ENCODE results near the gene BICDL2.

BICDL2 gene

GRCh38 chr16:3026609-3027488 lies 9.9 kb downstream of the BICDL2 start:
- in situ Hi-C loops (cut with HindIII; ENCODE audit: low sequenced_read_pairs): no loop called here

DNA sequence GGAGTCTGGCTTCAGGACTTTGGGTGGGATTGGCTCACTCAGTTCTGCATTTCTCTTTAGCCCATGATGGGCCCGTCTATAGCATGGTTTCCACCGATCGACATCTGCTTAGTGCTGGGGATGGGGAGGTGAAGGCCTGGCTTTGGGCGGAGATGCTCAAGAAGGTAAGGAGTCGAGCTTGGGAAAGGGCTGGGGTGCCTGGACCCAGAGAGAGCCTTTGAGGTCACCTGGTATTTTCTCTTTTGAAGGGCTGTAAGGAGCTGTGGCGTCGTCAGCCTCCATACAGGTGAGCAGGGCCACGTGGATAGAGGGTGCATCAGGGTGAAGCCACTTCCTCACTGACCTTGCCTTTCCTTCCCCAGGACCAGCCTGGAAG lies 10.8 kb downstream of the BICDL2 start:
- in situ Hi-C loops (cut with HindIII; ENCODE audit: low sequenced_read_pairs): no loop called here

- in situ Hi-C loops (cut with HindIII; ENCODE audit: low sequenced_read_pairs): no loop called here
These were observed 11.4 kb downstream of the BICDL2 start for GRCh38 chr16:3025032-3026002.

DNA sequence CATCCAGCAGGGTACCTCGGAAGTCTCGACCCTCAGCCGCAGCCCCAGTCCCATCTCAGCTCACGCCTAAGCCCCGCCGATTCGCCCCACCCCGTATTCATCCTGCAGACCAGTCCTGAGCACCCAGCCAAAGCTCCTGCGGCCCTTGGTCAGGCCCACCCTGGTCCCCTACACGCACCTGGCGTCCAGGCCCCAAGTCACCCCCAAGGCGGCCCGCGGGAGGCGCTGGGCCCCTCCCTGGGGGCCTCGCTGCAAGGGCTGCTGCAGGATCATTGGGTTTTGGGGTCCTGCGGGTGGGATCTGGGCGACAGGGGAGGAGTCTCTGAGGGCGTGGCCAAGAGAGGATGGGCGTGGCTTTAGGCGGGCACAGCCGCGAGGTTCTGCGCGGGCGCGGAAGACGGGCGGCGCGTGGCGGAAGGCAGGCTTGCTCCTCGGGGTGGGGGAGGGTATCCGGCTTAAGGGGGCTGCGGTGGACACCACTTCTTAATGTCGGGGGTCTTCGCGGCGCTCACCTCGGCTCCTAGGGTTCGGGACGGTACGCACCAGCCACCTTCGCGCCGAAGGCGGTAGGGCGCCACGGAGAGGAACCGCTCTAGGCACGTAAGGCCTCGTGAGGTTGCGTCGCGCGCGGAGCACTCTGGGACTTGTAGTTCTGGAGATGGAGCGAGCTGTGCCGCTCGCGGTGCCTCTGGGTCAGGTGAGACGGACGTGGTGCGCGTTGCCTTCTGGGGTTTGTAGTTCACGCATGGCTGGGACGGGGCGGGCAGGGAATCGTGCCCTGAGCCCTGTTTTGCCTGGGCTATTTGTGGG lies 12.9 kb downstream of the BICDL2 start, which contains the start of the genes HCFC1R1 and THOC6:
TSS of gene HCFC1R1 (minus strand) at position 274 of the 810 bp plus-strand sequence. CDS start at position 273, 1 bp downstream.
TSS of gene THOC6 (plus strand) at position 367 of the 810 bp plus-strand sequence. CDS start at position 659, 292 bp downstream.
- in situ Hi-C loops (cut with HindIII; ENCODE audit: low sequenced_read_pairs): no loop called here

GRCh38 chr16:3023415-3023668 lies 13.4 kb downstream of the BICDL2 start:
- in situ Hi-C loops (cut with HindIII; ENCODE audit: low sequenced_read_pairs): no loop called here

DNA sequence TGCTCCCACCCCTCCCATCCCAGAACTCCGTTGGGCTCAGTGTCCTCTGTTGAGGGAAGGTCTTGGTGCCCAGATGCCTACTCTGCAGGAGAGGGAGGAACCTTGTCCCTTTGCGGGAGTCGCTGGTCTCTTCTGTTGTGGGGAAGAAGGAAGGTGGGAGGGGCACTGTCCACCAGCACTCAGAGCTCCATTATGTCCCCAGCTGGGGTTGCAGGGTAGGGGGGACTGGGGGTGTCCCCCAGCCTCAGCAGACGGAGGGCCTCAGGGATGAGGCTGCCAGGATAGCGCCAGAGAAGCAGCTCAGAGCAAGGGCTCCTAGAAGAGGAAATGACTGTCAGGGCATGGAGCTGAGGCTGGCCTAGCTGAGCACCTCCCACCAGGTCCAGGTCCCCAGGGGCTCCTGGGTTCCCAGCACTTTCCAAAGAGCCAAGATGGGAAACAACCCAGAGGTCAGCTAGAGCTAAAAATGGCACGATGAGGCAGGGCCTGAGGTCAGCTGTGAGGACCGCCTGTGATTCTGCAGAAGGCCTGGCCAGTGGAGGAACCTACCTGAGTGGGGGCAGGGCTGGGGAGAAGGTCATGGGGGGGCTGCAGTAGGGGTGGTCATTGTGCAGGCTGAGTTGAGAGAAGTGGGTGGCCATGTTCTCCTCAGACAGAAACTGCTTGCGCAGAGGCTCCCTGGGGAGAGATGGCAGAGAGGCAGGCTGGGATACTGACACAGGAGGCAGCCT lies 13.9 kb downstream of the BICDL2 start:
- in situ Hi-C loops (cut with HindIII; ENCODE audit: low sequenced_read_pairs): no loop called here

DNA sequence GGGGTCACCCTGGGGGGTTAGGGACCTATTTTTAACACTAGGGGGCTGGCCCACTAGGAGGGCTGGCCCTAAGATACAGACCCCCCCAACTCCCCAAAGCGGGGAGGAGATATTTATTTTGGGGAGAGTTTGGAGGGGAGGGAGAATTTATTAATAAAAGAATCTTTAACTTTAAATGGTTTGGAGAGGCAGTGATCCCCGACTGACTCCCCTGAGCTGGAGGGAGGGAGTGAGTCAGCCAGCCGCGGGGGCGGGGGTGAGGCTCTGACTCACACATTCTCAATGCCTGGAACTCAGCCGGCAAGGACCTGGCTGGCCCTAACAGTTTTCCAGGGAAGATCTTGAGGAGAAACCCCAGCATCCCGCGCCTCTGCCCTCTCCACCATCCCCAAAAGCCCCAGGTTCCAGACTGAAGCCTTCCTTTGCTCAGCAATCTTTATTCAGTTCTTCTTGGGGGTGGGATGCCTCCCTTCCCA lies 14.5 kb downstream of the BICDL2 start:
- in situ Hi-C loops (cut with HindIII; ENCODE audit: low sequenced_read_pairs): no loop called here

DNA sequence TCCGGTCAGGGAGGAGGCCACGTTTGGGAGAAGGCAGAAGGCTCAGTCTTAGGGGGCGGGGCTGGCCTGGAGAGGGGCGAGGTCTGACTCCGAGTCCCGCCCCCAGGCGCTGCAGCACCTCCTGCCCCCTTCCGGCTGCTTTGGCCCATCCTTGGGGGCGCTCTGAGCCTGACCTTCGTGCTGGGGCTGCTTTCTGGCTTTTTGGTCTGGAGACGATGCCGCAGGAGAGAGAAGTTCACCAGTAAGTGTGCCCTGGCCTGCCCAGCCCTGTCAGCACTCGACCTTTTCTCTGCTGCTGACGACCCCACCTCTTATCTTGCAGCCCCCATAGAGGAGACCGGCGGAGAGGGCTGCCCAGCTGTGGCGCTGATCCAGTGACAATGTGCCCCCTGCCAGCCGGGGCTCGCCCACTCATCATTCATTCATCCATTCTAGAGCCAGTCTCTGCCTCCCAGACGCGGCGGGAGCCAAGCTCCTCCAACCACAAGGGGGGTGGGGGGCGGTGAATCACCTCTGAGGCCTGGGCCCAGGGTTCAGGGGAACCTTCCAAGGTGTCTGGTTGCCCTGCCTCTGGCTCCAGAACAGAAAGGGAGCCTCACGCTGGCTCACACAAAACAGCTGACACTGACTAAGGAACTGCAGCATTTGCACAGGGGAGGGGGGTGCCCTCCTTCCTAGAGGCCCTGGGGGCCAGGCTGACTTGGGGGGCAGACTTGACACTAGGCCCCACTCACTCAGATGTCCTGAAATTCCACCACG lies 15.1 kb downstream of the BICDL2 start:
- in situ Hi-C loops (cut with HindIII; ENCODE audit: low sequenced_read_pairs): no loop called here

GRCh38 chr16:3020604-3021448 lies 15.9 kb downstream of the BICDL2 start:
- in situ Hi-C loops (cut with HindIII; ENCODE audit: low sequenced_read_pairs): no loop called here

DNA sequence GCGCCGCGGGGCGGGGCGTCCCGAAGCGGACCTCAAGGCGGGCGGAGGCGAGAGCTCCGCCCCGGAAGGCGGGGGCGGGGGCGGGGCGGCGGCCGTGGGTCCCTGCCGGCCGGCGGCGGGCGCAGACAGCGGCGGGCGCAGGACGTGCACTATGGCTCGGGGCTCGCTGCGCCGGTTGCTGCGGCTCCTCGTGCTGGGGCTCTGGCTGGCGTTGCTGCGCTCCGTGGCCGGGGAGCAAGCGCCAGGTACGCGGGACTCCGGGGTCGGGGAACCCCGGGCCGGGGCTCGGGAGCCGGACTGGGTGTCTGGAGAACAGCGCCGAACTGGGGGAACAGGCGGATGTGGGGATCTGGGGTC lies 16.5 kb downstream of the BICDL2 start, which contains the start of gene TNFRSF12A:
TSS of gene TNFRSF12A (plus strand) at position 122 of the 357 bp plus-strand sequence. CDS start at position 152, 30 bp downstream.
- in situ Hi-C loops (cut with HindIII; ENCODE audit: low sequenced_read_pairs): no loop called here

- in situ Hi-C loops (cut with HindIII; ENCODE audit: low sequenced_read_pairs): no loop called here
These were observed 17.0 kb downstream of the BICDL2 start for GRCh38 chr16:3019594-3020246.

DNA sequence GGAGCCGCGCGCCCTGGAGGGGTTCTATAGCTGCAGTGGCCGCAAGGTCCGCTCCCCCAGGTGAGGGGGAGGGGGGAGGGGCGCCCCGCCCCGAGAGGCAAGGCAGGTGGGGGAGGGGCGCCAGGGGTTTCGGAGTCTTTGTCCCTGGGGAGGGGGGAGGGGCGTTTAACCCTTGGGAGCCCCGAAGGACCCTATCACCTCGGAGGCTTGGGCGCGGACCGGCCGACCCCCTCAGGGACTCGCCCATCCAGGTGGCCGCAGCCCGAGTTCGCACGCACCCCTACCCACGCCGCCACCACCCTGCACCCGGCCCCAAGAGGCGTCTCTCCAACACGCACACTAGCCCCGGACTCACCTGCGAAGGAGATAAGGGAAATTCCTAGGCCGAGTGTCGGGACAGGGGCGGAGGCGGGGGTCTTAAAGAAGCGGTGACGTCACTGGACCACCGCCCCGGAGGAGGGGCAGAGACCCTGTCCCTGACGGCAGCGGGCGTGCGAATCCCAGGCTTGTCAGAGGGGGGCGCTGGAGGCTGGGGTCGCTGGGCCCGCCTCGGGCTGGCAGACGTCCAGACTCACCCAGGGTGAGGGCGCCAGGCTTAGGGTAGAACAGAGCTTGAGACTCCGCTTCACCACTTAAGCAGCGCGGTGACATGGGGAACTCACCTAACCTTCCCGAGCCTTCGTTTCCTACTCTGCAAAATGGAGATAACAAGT lies 18.8 kb downstream of the BICDL2 start, which contains the start of gene CLDN6:
TSS of gene CLDN6 (minus strand) at position 390 of the 713 bp plus-strand sequence. CDS start 2,162 bp downstream, outside the sequence.
- in situ Hi-C loops (cut with HindIII; ENCODE audit: low sequenced_read_pairs): no loop called here

DNA sequence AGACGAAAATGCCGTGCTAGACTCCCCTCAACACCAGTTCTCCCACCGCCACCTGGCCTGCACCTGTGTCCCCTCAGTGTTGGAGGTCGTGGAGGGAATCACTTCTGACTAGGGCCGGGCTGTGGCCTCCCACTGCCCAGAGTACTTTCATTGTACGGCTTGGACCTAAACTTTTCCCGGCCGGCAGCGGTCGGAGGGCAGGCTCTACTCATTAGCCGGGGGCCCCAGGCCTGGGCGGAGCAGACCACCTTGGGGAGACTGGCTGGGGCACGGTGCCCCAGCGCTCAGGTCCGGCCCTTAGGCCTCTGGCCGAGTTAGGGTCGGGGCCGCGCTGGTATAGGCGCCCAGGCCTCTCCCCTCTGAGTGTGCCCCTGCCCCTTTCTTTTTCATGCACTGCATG lies 19.4 kb downstream of the BICDL2 start:
- in situ Hi-C loops (cut with HindIII; ENCODE audit: low sequenced_read_pairs): no loop called here

- in situ Hi-C loops (cut with HindIII; ENCODE audit: low sequenced_read_pairs): no loop called here
These were observed 20.8 kb downstream of the BICDL2 start for GRCh38 chr16:3015865-3016521.

DNA sequence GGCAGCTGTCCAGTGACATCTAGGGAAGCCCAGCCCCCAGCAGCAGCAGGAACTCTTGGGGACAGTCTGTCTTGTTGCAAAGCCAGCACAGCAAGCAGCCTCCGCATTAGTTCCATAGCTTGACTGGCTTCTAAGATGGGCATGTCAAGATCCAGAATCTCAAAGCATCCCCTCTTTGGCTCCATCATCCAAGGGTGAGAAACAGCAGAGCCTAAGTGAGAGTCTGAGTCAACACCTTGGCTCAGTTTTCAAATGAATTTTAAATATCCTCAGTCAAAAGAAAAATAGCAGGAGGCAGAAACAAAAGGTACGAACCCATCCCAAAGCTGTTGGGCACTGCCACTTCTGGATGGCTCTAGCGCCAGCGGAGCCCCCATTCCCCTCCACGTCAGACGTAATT lies 21.8 kb downstream of the BICDL2 start:
- in situ Hi-C loops (cut with HindIII; ENCODE audit: low sequenced_read_pairs): no loop called here

DNA sequence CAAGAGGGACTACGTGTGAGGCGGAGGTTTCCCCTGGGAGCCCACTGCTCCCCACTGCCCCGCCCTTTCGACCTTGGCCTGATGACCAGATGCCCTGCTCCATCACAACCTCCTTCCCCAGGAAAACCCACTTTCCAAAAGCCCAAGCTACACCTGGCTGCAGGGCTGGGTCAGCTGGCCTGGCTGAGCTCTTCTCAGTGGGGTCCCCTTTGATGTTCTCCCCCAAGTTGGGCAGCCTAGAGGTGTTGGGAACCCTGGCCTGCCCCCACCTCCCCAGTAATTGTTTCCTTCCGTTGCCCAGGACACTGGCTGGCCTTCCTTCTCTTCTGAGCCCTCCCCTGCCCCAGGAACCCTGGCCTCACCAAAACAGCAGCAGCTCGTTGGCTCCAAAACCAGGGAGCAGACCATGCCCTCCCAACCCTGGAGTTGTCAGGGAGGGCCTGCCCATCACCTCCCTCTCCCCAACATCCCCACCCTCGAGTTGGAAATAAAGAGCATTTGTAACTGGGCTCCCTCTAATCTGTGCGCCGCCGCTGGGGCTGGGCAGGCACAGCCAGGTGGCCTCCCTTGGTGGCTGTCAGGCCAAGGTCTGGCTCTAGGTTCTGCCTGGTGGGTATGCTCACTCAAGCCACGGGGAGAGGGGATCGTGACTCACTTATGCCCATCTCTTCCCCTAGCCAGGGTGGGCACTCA lies 22.6 kb downstream of the BICDL2 start:
- in situ Hi-C loops (cut with HindIII; ENCODE audit: low sequenced_read_pairs): no loop called here
